NB4 (cell line): ENCODE data around the gene CMTM1.

Source experiments
- MAX ChIP-seq: IDR thresholded peaks from 2 replicates; pipeline ENCODE4 v1.6.1; 2011; ENCODE audit warnings: low read depth, low read length
- MYC ChIP-seq: IDR thresholded peaks from 2 replicates; pipeline ENCODE4 v1.6.1; 2011; ENCODE audit warnings: low read depth, low read length
- POLR2A ChIP-seq: IDR thresholded peaks from 2 replicates; pipeline ENCODE4 v1.6.1; 2011; ENCODE audit warnings: mild to moderate bottlenecking; ENCODE audit not compliant: insufficient read length; ENCODE audit errors: extremely low read depth
- TF ChIP-seq, protein P1 (sequence below): IDR thresholded peaks from one replicate; pipeline ENCODE4 v1.5.1; 2012; ENCODE audit warnings: low read depth, low read length

DNA sequence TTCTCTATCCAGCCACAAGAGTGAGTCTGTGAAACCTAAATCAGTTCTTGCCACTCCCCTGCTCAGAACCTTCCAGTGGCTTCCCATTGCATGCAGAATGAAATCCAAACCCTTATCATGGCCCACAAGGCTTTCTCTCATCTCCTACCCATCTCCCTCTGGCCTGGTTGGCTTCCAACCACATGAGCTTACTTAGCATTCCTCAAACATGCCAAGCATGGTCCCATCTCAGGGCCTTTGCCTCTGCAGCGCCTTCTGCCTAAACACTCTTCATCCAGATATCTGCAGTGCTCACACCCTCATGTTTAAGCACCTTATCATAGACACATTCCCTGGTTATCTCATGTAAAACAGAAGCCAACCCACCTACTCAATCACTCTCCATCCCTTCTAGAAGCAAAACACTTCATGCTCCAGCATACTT lies 31.9 kb upstream of the CMTM1 start:
- TF ChIP-seq POLR2A (no peak), MYC (no peak), MAX (no peak)
- TF ChIP-seq, protein P1, sequence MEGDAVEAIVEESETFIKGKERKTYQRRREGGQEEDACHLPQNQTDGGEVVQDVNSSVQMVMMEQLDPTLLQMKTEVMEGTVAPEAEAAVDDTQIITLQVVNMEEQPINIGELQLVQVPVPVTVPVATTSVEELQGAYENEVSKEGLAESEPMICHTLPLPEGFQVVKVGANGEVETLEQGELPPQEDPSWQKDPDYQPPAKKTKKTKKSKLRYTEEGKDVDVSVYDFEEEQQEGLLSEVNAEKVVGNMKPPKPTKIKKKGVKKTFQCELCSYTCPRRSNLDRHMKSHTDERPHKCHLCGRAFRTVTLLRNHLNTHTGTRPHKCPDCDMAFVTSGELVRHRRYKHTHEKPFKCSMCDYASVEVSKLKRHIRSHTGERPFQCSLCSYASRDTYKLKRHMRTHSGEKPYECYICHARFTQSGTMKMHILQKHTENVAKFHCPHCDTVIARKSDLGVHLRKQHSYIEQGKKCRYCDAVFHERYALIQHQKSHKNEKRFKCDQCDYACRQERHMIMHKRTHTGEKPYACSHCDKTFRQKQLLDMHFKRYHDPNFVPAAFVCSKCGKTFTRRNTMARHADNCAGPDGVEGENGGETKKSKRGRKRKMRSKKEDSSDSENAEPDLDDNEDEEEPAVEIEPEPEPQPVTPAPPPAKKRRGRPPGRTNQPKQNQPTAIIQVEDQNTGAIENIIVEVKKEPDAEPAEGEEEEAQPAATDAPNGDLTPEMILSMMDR: no peak
